GM18951 (cell line): ENCODE measurements around the gene MYO1D.
"Not testable (repeated sequence)": the region's sequence is repeated elsewhere in the genome, so short reads cannot be mapped to it uniquely, and the experiment has no call there.

ENCODE experiments used
- POLR2A ChIP-seq: IDR thresholded peaks from 4 replicates; pipeline ENCODE4 v1.6.1; 2011; ENCODE audit warnings: mild to moderate bottlenecking; ENCODE audit not compliant: insufficient read length, insufficient read depth; ENCODE audit errors: extremely low read depth
- in situ Hi-C: fragments of 300-500 bp; cut with MboI; formaldehyde crosslinking; loops from one replicate; pipeline ENCODE4 v1.12.0; 2022; ENCODE audit warnings: low sequenced_read_pairs, mixed read lengths, inconsistent platforms; ENCODE audit not compliant: unreplicated experiment

Gene MYO1D

GRCh38 chr17:32828822-32829221 is 48.1 kb downstream of the MYO1D start:
- no peak for TF ChIP-seq POLR2A
- in situ Hi-C loops, result no loop called here

- in situ Hi-C loops, result no loop called here
- TF ChIP-seq POLR2A, result no peak
Observed at GRCh38 chr17:32827227-32827626, 49.7 kb downstream of the MYO1D start.

GRCh38 chr17:32826076-32826475 is 50.8 kb downstream of the MYO1D start:
- no peak for TF ChIP-seq POLR2A
- in situ Hi-C loops, result no loop called here

- TF ChIP-seq POLR2A, result no peak
- in situ Hi-C loops, result no loop called here
Observed at GRCh38 chr17:32824334-32824733, 52.6 kb downstream of the MYO1D start.

- TF ChIP-seq POLR2A, result no peak
- in situ Hi-C loops, result no loop called here
Observed at GRCh38 chr17:32822996-32823395, 53.9 kb downstream of the MYO1D start.

- in situ Hi-C loops, result not testable (repeated sequence)
Observed at GRCh38 chr17:32821987-32822934, 54.7 kb downstream of the MYO1D start.

- in situ Hi-C loops, result no loop called here
- TF ChIP-seq POLR2A, result no peak
Observed at GRCh38 chr17:32820440-32820839, 56.5 kb downstream of the MYO1D start.

GRCh38 chr17:32819787-32820186 is 57.1 kb downstream of the MYO1D start:
- in situ Hi-C loops, result no loop called here

GRCh38 chr17:32819035-32819434 is 57.9 kb downstream of the MYO1D start:
- in situ Hi-C loops, result no loop called here
- no peak for TF ChIP-seq POLR2A

More at GRCh38 chr17:32819787-32820186, 57.1 kb downstream of the MYO1D start:
- TF ChIP-seq POLR2A, result no peak

GRCh38 chr17:32815460-32815859 is 61.5 kb downstream of the MYO1D start:
- in situ Hi-C loops, result no loop called here
- TF ChIP-seq POLR2A, result no peak

- in situ Hi-C loops, result no loop called here
Observed at GRCh38 chr17:32814836-32815235, 62.1 kb downstream of the MYO1D start.

GRCh38 chr17:32813021-32813420 is 63.9 kb downstream of the MYO1D start:
- TF ChIP-seq POLR2A, result no peak
- in situ Hi-C loops, result no loop called here

More at GRCh38 chr17:32814836-32815235, 62.1 kb downstream of the MYO1D start:
- TF ChIP-seq POLR2A, result no peak

- in situ Hi-C loops, result no loop called here
Observed at GRCh38 chr17:32810690-32811089, 66.2 kb downstream of the MYO1D start.

GRCh38 chr17:32807577-32807976 is 69.3 kb downstream of the MYO1D start:
- in situ Hi-C loops, result no loop called here
- no peak for TF ChIP-seq POLR2A

More at GRCh38 chr17:32810690-32811089, 66.2 kb downstream of the MYO1D start:
- no peak for TF ChIP-seq POLR2A

GRCh38 chr17:32806646-32807045 is 70.3 kb downstream of the MYO1D start:
- no peak for TF ChIP-seq POLR2A
- in situ Hi-C loops, result no loop called here
